Neural progenitor cell (in vitro differentiated cells): ENCODE data around the gene KLHL35. TPM values are rescaled to one million over a fixed set of nuclear protein-coding genes. Genes with fewer than 3 reads are reported as not detected.

ENCODE experiments used
- DNase-seq: peaks from one replicate; pipeline ENCODE4 v3.0.0-alpha.2; 2016; ENCODE audit warnings: low spot score
- H2AFZ ChIP-seq: fragments of 200-600 bp; sonication (generic); replicated peaks from 2 replicates; pipeline ENCODE4 v1.6.1; 2016; ENCODE audit warnings: antibody characterized with exemption
- H3F3A ChIP-seq: fragments of 200-600 bp; sonication (generic); 2 replicates; pipeline ENCODE4 v1.6.1; 2016; ENCODE audit warnings: antibody characterized with exemption, low read depth
- H3K27ac ChIP-seq: fragments of 200-600 bp; sonication (generic); 2 replicates; pipeline ENCODE4 v1.5.1; 2016; ENCODE audit warnings: mild to moderate bottlenecking
- H3K27me3 ChIP-seq: fragments of 200-600 bp; sonication (generic); 2 replicates; pipeline ENCODE4 v1.6.1; 2016; ENCODE audit warnings: mild to moderate bottlenecking, moderate library complexity
- H3K36me3 ChIP-seq: fragments of 200-600 bp; sonication (generic); 2 replicates; pipeline ENCODE4 v1.5.1; 2016
- H3K4me1 ChIP-seq: fragments of 200-600 bp; sonication (generic); 2 replicates; pipeline ENCODE4 v1.6.1; 2016; ENCODE audit warnings: mixed run types
- H3K4me2 ChIP-seq: fragments of 200-600 bp; sonication (generic); 2 replicates; pipeline ENCODE4 v1.6.1; 2016
- H3K4me3 ChIP-seq: fragments of 200-600 bp; sonication (generic); 2 replicates; pipeline ENCODE4 v1.5.1; 2016
- H3K79me2 ChIP-seq: fragments of 200-600 bp; sonication (generic); 2 replicates; pipeline ENCODE4 v1.6.1; 2016; ENCODE audit warnings: low read depth
- H3K9ac ChIP-seq: fragments of 200-600 bp; sonication (generic); 2 replicates; pipeline ENCODE4 v1.6.1; 2016
- H3K9me3 ChIP-seq: fragments of 200-600 bp; sonication (generic); 2 replicates; pipeline ENCODE4 v1.5.1; 2016; ENCODE audit warnings: low read depth
- H4K20me1 ChIP-seq: fragments of 200-600 bp; sonication (generic); 2 replicates; pipeline ENCODE4 v1.6.1; 2016; ENCODE audit warnings: low read depth
- H3K27ac Mint-ChIP-seq: 3 replicates; pipeline ENCODE4 v1.8.0; 2021; ENCODE audit warnings: mixed read lengths
- H3K27me3 Mint-ChIP-seq: 2 replicates; pipeline ENCODE4 v1.8.0; 2022; ENCODE audit warnings: low read depth, mild to moderate bottlenecking, inconsistent platforms, moderate library complexity, mixed read lengths; ENCODE audit not compliant: insufficient read depth
- H3K36me3 Mint-ChIP-seq: 3 replicates; pipeline ENCODE4 v1.8.0; 2021; ENCODE audit warnings: mixed read lengths
- H3K4me1 Mint-ChIP-seq: 3 replicates; pipeline ENCODE4 v1.8.0; 2021; ENCODE audit warnings: mixed read lengths
- H3K4me3 Mint-ChIP-seq: 3 replicates; pipeline ENCODE4 v1.8.0; 2021; ENCODE audit warnings: mild to moderate bottlenecking, moderate library complexity, mixed read lengths
- H3K9me3 Mint-ChIP-seq: 3 replicates; pipeline ENCODE4 v1.8.0; 2020; ENCODE audit warnings: mixed read lengths
- EZH2 ChIP-seq: fragments of 200-600 bp; sonication (generic); IDR thresholded peaks from 2 replicates; pipeline ENCODE4 v1.6.1; 2017; ENCODE audit warnings: antibody characterized with exemption, mild to moderate bottlenecking, moderate library complexity
- EZH2phosphoT487 ChIP-seq: fragments of 200-600 bp; sonication (generic); IDR thresholded peaks from 2 replicates; pipeline ENCODE4 v1.6.1; 2017; ENCODE audit warnings: antibody characterized with exemption
- total RNA-seq: library from RNA; depleted of rRNA; stranded (reverse); fragments of >200 nt; gene quantifications from 2 replicates; pipeline ENCODE4 v1.2.3, GENCODE V29; 2015; ENCODE audit warnings: low replicate concordance
- TF ChIP-seq, protein P1 (sequence below): fragments of 200-600 bp; sonication (generic); IDR thresholded peaks from 2 replicates; pipeline ENCODE4 v1.5.1; 2017; ENCODE audit warnings: antibody characterized with exemption, mild to moderate bottlenecking

KLHL35 gene
- total RNA-seq, 1 donor from 2014 or later, result 1.2 TPM

DNA sequence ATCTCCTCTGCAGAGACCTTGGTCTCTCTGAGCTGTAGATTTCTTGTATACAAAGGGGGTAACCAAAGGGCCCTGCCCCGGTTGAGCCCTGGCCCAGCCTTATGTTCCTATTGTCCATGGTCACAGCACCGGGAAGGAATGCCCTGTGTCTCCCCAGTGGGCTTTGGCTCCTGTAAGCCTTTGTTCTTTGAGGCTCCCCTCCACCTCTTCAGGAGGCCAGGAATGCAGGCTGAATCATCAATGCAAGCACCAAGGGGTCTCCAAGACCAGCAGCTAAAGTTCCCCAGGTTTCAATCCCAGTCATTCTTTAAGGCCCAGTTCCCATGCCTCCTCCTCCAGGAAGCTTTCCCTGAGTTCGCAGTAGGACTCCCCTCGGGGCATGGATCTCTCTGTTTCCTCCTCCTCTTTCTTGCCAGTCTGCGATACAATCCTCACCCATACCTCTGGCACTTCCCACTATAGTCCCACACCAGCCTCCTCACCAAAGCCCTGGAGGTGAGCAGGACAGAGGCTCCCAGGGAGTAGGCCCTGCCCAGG is 29.2 kb upstream of the KLHL35 start:
- no peak overlapping the region for H2AFZ ChIP-seq
- H3K79me2 ChIP-seq, result no peaks in the 10 kb centered on the region
- DNase-seq, result peak; percentile 86
- peaks cover 3% of the 10 kb centered on the region for H3K36me3 Mint-ChIP-seq
- H3K27ac ChIP-seq, result peak overlapping the region; percentile 90
- H3K27ac Mint-ChIP-seq, result peak overlapping the region; percentile 91
- H3K9me3 ChIP-seq, result no peaks in the 10 kb centered on the region
- H3K27me3 ChIP-seq, result no peaks in the 10 kb centered on the region
- H3K4me2 ChIP-seq, result peak overlapping the region; percentile 50
- peaks cover 10% of the 10 kb centered on the region for H3K27me3 Mint-ChIP-seq
- peaks cover 49% of the 10 kb centered on the region for H3K4me1 Mint-ChIP-seq
- TF ChIP-seq EZH2phosphoT487 (no peak), EZH2 (no peak)
- TF ChIP-seq, protein P1, sequence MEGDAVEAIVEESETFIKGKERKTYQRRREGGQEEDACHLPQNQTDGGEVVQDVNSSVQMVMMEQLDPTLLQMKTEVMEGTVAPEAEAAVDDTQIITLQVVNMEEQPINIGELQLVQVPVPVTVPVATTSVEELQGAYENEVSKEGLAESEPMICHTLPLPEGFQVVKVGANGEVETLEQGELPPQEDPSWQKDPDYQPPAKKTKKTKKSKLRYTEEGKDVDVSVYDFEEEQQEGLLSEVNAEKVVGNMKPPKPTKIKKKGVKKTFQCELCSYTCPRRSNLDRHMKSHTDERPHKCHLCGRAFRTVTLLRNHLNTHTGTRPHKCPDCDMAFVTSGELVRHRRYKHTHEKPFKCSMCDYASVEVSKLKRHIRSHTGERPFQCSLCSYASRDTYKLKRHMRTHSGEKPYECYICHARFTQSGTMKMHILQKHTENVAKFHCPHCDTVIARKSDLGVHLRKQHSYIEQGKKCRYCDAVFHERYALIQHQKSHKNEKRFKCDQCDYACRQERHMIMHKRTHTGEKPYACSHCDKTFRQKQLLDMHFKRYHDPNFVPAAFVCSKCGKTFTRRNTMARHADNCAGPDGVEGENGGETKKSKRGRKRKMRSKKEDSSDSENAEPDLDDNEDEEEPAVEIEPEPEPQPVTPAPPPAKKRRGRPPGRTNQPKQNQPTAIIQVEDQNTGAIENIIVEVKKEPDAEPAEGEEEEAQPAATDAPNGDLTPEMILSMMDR, result no peak
- no peak overlapping the region for H3K4me3 ChIP-seq
- H3F3A ChIP-seq, result peaks cover 16% of the 10 kb centered on the region
- H3K4me3 Mint-ChIP-seq, result no peak overlapping the region
- no peaks in the 10 kb centered on the region for H3K9me3 Mint-ChIP-seq
- H4K20me1 ChIP-seq, result no peaks in the 10 kb centered on the region
- no peak overlapping the region for H3K9ac ChIP-seq
- H3K4me1 ChIP-seq, result peaks cover 34% of the 10 kb centered on the region
- H3K36me3 ChIP-seq, result no peaks in the 10 kb centered on the region

DNA sequence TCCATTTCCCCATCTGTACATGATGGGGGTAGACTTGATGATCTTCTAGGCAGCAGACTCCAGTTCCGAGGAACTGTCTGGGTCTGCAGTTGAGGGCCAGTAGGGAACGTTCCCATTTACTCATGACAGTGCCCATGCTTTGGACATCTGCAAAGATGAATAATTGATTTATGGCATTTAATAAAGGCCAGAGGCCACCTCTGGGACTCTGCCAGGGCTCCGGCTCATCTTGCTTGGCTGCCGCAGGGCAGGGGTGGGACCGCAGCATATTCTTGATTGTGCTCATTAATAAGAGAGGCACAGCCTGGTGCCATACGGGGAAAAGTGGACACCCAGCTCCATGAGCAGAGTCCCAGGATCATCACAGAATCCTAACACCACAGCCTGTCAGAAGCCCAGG is 28.1 kb upstream of the KLHL35 start:
- Histone ChIP-seq H3F3A (peaks cover 16% of the 10 kb centered on the region), H4K20me1 (no peaks in the 10 kb centered on the region), H3K36me3 (no peaks in the 10 kb centered on the region), H3K9me3 (no peaks in the 10 kb centered on the region), H3K27me3 (no peaks in the 10 kb centered on the region), H3K4me2 (no peak overlapping the region), H2AFZ (no peak overlapping the region), H3K4me3 (no peak overlapping the region), H3K79me2 (no peaks in the 10 kb centered on the region), H3K4me1 (peaks cover 30% of the 10 kb centered on the region), H3K27ac (no peak overlapping the region), H3K9ac (no peak overlapping the region)
- TF ChIP-seq, protein P1, result no peak
- TF ChIP-seq EZH2phosphoT487, result no peak
- no peak for TF ChIP-seq EZH2
- Mint-ChIP-seq H3K9me3 (no peaks in the 10 kb centered on the region), H3K36me3 (peaks cover 3% of the 10 kb centered on the region), H3K27ac (peak overlapping the region; percentile 50), H3K4me3 (no peak overlapping the region), H3K27me3 (peaks cover 9% of the 10 kb centered on the region), H3K4me1 (peaks cover 40% of the 10 kb centered on the region)
- no peak for DNase-seq

DNA sequence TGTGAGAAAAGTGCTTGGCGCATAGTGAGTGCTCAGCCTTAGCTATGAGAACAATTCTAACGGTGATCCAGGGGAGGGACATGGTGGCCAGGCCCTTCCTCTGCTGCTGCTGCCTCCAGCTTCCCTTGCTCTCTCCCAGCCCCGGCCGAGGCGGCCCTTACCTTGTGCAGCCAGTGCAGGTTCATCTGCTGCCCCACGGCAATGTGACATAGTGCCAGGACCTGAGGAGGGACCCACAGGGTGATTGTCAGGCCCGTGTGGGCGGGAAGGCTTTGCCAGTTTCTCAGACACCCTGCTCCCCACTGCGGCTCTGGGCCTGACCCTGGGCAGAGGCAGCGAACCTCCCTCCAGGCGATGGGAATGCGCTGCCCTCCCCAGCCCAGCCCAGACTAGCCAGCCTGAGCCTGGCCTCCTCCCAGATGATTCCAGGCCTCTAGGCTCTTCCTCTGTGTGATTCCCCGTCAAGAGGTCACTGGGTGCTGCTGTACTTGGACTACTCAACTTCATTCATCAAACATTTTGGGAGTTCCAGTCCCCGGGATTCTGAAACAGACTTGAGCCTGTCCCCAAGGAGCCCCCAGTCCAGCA is 23.7 kb upstream of the KLHL35 start:
- H3K9ac ChIP-seq, result no peak overlapping the region
- peaks cover 27% of the 10 kb centered on the region for H3K4me1 Mint-ChIP-seq
- H2AFZ ChIP-seq, result no peak overlapping the region
- no peak overlapping the region for H3K4me2 ChIP-seq
- peaks cover 2% of the 10 kb centered on the region for H3K27me3 Mint-ChIP-seq
- H3F3A ChIP-seq, result peaks cover 15% of the 10 kb centered on the region
- H4K20me1 ChIP-seq, result no peaks in the 10 kb centered on the region
- H3K9me3 ChIP-seq, result no peaks in the 10 kb centered on the region
- no peaks in the 10 kb centered on the region for H3K79me2 ChIP-seq
- TF ChIP-seq EZH2 (no peak), EZH2phosphoT487 (no peak)
- TF ChIP-seq, protein P1, result no peak
- no peaks in the 10 kb centered on the region for H3K36me3 Mint-ChIP-seq
- no peak overlapping the region for H3K4me3 Mint-ChIP-seq
- no peaks in the 10 kb centered on the region for H3K36me3 ChIP-seq
- H3K27ac ChIP-seq, result no peak overlapping the region
- H3K27me3 ChIP-seq, result no peaks in the 10 kb centered on the region
- no peak for DNase-seq
- H3K27ac Mint-ChIP-seq, result peak overlapping the region; percentile 81
- peaks cover 23% of the 10 kb centered on the region for H3K4me1 ChIP-seq
- no peak overlapping the region for H3K4me3 ChIP-seq
- no peaks in the 10 kb centered on the region for H3K9me3 Mint-ChIP-seq
